CD8-positive, alpha-beta memory T cell (primary cell): ENCODE results near the gene USP35. TPM values are rescaled to one million over a fixed set of nuclear protein-coding genes. Genes with fewer than 3 reads are reported as not detected.

ENCODE experiments used
- CTCF ChIA-PET: fragments of 350-600 bp; sonication (Branson Sonifier 250); formaldehyde crosslinking; loops from one replicate; lab custom pipeline; 2021; ENCODE audit warnings: antibody characterized with exemption; lab: Charles Lee
- POLR2A ChIA-PET: fragments of 350-600 bp; sonication (Branson Sonifier 250); formaldehyde crosslinking; loops from one replicate; lab custom pipeline; 2021; ENCODE audit warnings: antibody characterized with exemption; lab: Charles Lee
- DNase-seq, 5 donors: peaks; one replicate each; pipeline versions ENCODE4 v3.0.0 to v3.0.0-alpha.2; 2020 to 2022; ENCODE audit warnings: mixed read lengths in 1 of 5
- H3K27ac ChIP-seq: one replicate; pipeline ENCODE4 v1.7.0; 2013; ENCODE audit warnings: low read depth, mild to moderate bottlenecking, low read length, moderate library complexity
- H3K27me3 ChIP-seq: 2 replicates; pipeline ENCODE4 v1.7.0; 2013; ENCODE audit warnings: low read length, mild to moderate bottlenecking; ENCODE audit not compliant: insufficient read depth, poor library complexity, severe bottlenecking
- H3K36me3 ChIP-seq: 2 replicates; pipeline ENCODE4 v1.7.0; 2013; ENCODE audit warnings: mild to moderate bottlenecking, low read length, moderate library complexity; ENCODE audit not compliant: insufficient read depth
- H3K4me1 ChIP-seq: 2 replicates; pipeline ENCODE4 v1.7.0; 2013; ENCODE audit warnings: mild to moderate bottlenecking, low read length, moderate library complexity; ENCODE audit not compliant: insufficient read depth
- H3K4me3 ChIP-seq: 2 replicates; pipeline ENCODE4 v1.7.0; 2013; ENCODE audit warnings: mild to moderate bottlenecking, low read length
- H3K9me3 ChIP-seq: 2 replicates; pipeline ENCODE4 v1.7.0; 2013; ENCODE audit warnings: mild to moderate bottlenecking, low read length
- H3K27ac Mint-ChIP-seq, 8 donors: one replicate each; pipeline ENCODE4 v1.8.0; 2020 to 2021; ENCODE audit warnings: mixed read lengths in 8 of 8, mild to moderate bottlenecking in 6 of 8, inconsistent platforms in 3 of 8, moderate library complexity in 3 of 8
- H3K27me3 Mint-ChIP-seq, 2 donors: one replicate each; pipeline ENCODE4 v1.8.0; 2020 to 2021; ENCODE audit warnings: mixed read lengths in 2 of 2, mild to moderate bottlenecking in 1 of 2, moderate library complexity in 1 of 2
- H3K36me3 Mint-ChIP-seq, 3 donors: one replicate each; pipeline ENCODE4 v1.8.0; 2020 to 2021; ENCODE audit warnings: mixed read lengths in 3 of 3, inconsistent platforms in 1 of 3, mild to moderate bottlenecking in 1 of 3
- H3K4me1 Mint-ChIP-seq, 3 donors: one replicate each; pipeline ENCODE4 v1.8.0; 2020 to 2021; ENCODE audit warnings: mixed read lengths in 3 of 3, inconsistent platforms in 1 of 3, mild to moderate bottlenecking in 1 of 3
- H3K4me3 Mint-ChIP-seq, 7 donors: one replicate each; pipeline ENCODE4 v1.8.0; 2020 to 2021; ENCODE audit warnings: mixed read lengths in 7 of 7, mild to moderate bottlenecking in 6 of 7, moderate library complexity in 4 of 7, inconsistent platforms in 2 of 7
- H3K9me3 Mint-ChIP-seq, 5 donors: one replicate each; pipeline ENCODE4 v1.8.0; 2020 to 2022; ENCODE audit warnings: mixed read lengths in 5 of 5, mild to moderate bottlenecking in 3 of 5, moderate library complexity in 2 of 5, inconsistent platforms in 1 of 5
- polyA plus RNA-seq: library from polyadenylated mRNA; unstranded; fragments of 300-500 nt; fragmentation: Illumina TruSeq; gene quantifications from one replicate; pipeline ENCODE4 v1.2.3, GENCODE V29; 2021
- total RNA-seq, 2 experiments: library from RNA; stranded (reverse); gene quantifications; one replicate each; pipeline ENCODE4 v1.2.3, GENCODE V29; 2021

USP35 gene
- total and polyA plus RNA-seq, 3 experiments from 2014 or later: 1.1 to 4.4 (median 4.4) TPM

DNA sequence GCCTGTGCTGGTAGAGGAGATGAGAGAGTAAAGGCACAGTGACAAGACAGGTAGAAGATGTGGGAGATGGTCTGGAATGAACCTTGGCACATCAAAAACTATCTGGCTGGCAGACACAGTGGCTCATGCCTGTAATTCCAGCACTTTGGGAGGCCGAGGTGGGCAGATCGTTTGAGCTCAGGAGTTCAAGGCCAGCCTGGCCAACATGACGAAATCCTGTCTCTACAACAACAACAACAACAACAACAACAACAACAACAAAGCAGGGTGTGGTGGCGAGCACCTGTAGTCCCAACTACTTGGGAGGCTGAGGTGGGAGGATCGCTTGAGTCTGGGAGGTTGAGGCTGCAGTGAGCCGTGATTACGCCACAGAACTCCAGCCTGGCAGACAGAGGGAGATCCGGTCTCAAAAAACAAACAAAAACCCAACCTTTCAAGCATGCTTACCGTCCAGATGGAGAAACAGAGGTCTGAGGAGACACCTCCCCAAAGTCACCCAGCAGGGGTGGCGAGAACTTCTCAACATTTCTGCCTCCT is 12.0 kb upstream of the USP35 start:
- peaks cover 0 to 11% (median 0%) of the 10 kb centered on the region in 3 donors for H3K4me1 Mint-ChIP-seq
- ChIA-PET POLR2A (interaction anchor here (0.7 kb wide), 1 partner anchor 37 kb away, joined by 3 read pairs; the partner anchor contains the start of gene ALG8), CTCF (no interaction called here)
- Histone ChIP-seq H3K9me3 (no peaks in the 10 kb centered on the region), H3K4me1 (no peaks in the 10 kb centered on the region), H3K4me3 (no peak overlapping the region), H3K27me3 (no peaks in the 10 kb centered on the region), H3K27ac (no peak overlapping the region), H3K36me3 (no peaks in the 10 kb centered on the region)
- DNase-seq: peak in 1 of 5 donors; percentile 7
- no peaks in the 10 kb centered on the region for H3K27me3 Mint-ChIP-seq
- no peaks in the 10 kb centered on the region for H3K9me3 Mint-ChIP-seq
- peaks cover 14 to 40% (median 23%) of the 10 kb centered on the region in 3 donors for H3K36me3 Mint-ChIP-seq
- peak overlapping the region in 3 of 8 donors; percentile 23 to 54 (median 25) for H3K27ac Mint-ChIP-seq
- no peak overlapping the region for H3K4me3 Mint-ChIP-seq

DNA sequence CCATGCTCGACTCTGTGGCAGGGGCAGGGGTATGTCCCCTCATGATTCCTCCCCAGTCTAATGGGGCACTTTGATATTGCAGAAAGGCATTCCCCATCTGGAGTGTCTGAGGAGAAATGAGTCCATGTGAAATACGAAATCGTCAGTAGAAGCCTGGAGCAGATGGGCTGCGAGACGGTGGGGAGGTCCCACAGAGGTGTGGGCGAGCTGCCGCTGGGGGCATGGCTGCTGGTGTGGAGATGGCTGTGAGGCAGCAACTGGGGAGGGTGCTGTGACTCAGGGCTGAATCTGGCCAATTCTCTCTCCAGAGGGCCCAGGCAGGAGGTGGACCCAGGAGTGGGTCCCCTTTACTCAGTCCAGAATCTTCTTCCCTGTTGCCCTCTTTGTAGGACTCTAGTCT is 11.5 kb upstream of the USP35 start:
- Mint-ChIP-seq H3K4me1 (peaks cover 0 to 11% (median 0%) of the 10 kb centered on the region in 3 donors), H3K4me3 (no peak overlapping the region), H3K27me3 (no peaks in the 10 kb centered on the region), H3K27ac (no peak overlapping the region), H3K36me3 (peaks cover 14 to 38% (median 23%) of the 10 kb centered on the region in 3 donors), H3K9me3 (no peaks in the 10 kb centered on the region)
- no peaks in the 10 kb centered on the region for H3K9me3 ChIP-seq
- no peaks in the 10 kb centered on the region for H3K36me3 ChIP-seq
- H3K4me1 ChIP-seq: no peaks in the 10 kb centered on the region
- no peak overlapping the region for H3K4me3 ChIP-seq
- CTCF ChIA-PET: no interaction called here
- H3K27me3 ChIP-seq: no peaks in the 10 kb centered on the region
- H3K27ac ChIP-seq: no peak overlapping the region
- DNase-seq: peak in 1 of 5 donors; percentile 32
- POLR2A ChIA-PET: no interaction called here

DNA sequence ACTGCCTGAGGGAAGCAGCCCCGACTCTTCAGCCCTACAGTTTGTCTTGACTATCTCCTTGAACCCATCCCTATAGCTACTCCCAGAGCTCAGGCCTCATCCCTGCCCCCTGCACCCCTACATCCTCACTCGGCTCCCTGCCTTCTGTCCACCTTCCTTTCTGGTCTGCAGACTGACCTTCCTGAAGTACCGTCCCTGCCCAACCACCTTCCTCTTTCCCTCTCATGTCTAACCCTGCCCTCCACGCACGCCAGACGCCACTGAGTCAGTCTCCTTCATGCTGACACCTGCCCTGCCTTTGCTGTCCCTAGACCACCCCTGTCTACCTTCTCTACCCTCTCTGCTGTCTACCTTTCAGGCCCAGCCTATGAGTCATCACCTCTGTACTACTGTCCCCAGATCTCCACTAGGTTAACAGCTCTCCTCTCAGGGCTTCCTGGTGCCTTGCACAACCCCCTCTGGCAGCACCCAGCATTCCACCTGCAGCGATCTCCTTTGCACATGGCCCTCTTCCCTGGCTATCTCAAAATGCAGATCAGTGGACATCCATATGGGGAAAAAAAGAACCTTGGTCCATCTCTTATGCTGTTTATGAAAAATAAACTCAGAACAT is 9.2 kb upstream of the USP35 start:
- Mint-ChIP-seq H3K27me3 (no peaks in the 10 kb centered on the region), H3K27ac (peak overlapping the region in 2 of 8 donors; percentile 13 to 48), H3K4me1 (peaks cover 0 to 11% (median 5%) of the 10 kb centered on the region in 3 donors), H3K9me3 (no peaks in the 10 kb centered on the region), H3K36me3 (peaks cover 6 to 20% (median 14%) of the 10 kb centered on the region in 3 donors), H3K4me3 (no peak overlapping the region)
- no peaks in the 10 kb centered on the region for H3K9me3 ChIP-seq
- H3K4me1 ChIP-seq: no peaks in the 10 kb centered on the region
- CTCF ChIA-PET: interaction anchor here (0.5 kb wide), 1 partner anchor 32 kb away, joined by 3 read pairs; no protein-coding TSS in a partner anchor
- H3K4me3 ChIP-seq: no peak overlapping the region
- DNase-seq: peak in 1 of 5 donors; percentile 35
- H3K27ac ChIP-seq: no peak overlapping the region
- POLR2A ChIA-PET: no interaction called here
- H3K27me3 ChIP-seq: no peaks in the 10 kb centered on the region
- H3K36me3 ChIP-seq: no peaks in the 10 kb centered on the region

DNA sequence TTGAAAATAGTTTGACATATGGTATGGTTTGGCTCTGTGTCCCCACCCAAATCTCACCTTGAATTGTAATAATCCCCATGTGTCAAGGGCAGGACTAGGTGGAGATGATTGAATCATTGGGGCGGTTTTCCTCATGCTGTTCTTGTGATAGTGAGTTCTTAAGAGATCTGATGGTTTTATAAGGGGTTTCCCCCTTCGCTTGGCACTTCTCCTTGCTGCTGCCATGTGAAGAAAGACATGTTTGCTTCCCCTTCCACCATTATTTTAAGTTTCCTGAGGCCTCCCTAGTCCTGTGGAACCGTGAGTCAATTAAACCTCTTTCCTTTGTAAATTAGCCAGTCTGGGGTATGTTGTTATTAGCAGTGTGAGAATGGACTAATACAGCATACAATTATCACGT is 8.0 kb upstream of the USP35 start:
- H3K9me3 ChIP-seq: no peaks in the 10 kb centered on the region
- Mint-ChIP-seq H3K4me1 (peaks cover 0 to 11% (median 5%) of the 10 kb centered on the region in 3 donors), H3K27ac (peak overlapping the region in 2 of 8 donors; percentile 4 to 73), H3K9me3 (no peaks in the 10 kb centered on the region), H3K4me3 (no peak overlapping the region), H3K36me3 (peaks cover 4 to 18% (median 14%) of the 10 kb centered on the region in 3 donors), H3K27me3 (no peaks in the 10 kb centered on the region)
- no peak overlapping the region for H3K4me3 ChIP-seq
- no peaks in the 10 kb centered on the region for H3K4me1 ChIP-seq
- H3K27me3 ChIP-seq: no peaks in the 10 kb centered on the region
- no peaks in the 10 kb centered on the region for H3K36me3 ChIP-seq
- no peak overlapping the region for H3K27ac ChIP-seq
- DNase-seq: peak in 1 of 5 donors; percentile 1
- POLR2A ChIA-PET: no interaction called here
- CTCF ChIA-PET: no interaction called here

DNA sequence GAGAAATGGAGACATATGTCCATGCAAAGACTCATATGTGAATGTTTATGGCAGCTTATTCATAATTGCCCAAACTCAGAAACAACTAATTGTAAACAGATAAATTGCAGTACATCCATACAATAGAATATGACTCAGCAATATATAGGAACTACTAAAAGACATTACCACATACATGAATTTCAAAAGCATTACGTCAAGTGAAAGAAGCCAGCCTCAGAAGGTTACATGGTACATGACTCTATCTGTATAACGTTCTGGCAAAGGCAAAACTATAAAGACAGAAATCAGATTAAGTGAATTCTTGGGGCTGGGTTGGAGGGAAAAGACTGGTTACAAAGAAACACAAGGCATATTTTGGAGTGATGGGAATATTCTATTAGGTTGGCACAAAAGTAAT is 7.5 kb upstream of the USP35 start:
- H3K9me3 ChIP-seq: no peaks in the 10 kb centered on the region
- H3K4me3 ChIP-seq: no peak overlapping the region
- ChIA-PET POLR2A (no interaction called here), CTCF (no interaction called here)
- no peak overlapping the region for H3K27ac ChIP-seq
- Mint-ChIP-seq H3K36me3 (peaks cover 2 to 18% (median 11%) of the 10 kb centered on the region in 3 donors), H3K4me3 (no peak overlapping the region), H3K9me3 (no peaks in the 10 kb centered on the region), H3K27ac (peak overlapping the region in 2 of 8 donors; percentile 4 to 38), H3K27me3 (no peaks in the 10 kb centered on the region), H3K4me1 (peaks cover 0 to 11% (median 5%) of the 10 kb centered on the region in 3 donors)
- no peaks in the 10 kb centered on the region for H3K27me3 ChIP-seq
- DNase-seq: no peak
- H3K36me3 ChIP-seq: no peaks in the 10 kb centered on the region
- H3K4me1 ChIP-seq: no peaks in the 10 kb centered on the region

DNA sequence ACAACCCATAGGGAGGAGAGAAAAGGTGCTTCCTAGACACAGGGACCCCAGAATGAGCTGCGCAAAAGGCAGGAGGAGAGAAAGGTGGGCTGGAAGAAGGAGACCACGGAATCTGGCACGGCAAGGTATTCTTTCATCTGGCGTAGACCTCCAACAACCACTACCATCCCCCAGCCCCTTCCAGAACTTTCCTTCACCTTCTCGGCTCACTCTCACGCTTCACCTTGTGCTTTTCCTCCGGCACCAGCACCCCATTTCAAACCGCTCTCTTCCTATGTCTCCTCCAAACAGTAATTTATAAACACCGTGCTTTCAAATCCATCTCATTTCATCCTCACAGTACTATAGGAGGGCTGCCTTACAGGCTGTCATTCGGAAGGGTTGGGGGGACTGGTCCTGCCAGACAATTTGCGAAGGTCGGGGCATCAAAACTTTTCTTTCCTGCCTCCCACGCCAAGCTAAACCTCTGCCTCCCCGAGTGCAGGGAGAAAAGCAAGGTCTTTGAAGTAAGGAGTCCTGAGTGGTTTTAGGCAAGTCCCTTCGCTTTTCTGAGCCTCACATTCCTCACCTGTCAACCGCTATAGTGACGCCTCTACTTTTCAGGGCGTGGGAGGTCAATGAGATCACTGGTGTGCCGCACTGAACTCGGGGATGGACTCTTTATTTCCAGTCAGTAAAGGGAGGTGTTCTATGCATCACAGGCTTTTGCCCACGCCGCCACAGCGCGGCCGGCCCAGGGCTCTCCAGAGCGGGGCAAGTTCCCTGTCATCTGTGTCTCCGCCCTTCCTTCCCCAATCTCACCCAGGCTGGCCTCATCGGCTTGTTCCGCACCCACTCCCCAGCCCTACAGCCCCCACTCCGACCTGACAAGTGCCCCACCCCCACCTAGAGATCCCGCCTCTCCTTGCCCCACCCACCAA is 1.1 kb upstream of the USP35 start:
- Mint-ChIP-seq H3K27me3 (peaks cover 0 to 1% of the 10 kb centered on the region in 2 donors), H3K9me3 (no peaks in the 10 kb centered on the region), H3K36me3 (peaks cover 0 to 13% (median 0%) of the 10 kb centered on the region in 3 donors), H3K4me1 (peaks cover 32 to 59% (median 45%) of the 10 kb centered on the region in 3 donors), H3K4me3 (peak overlapping the region; percentile 96 to 100 (median 99)), H3K27ac (peak overlapping the region; percentile 85 to 100 (median 98))
- ChIA-PET CTCF (interaction anchor here (1.0 to 2.1 kb wide), 4 partner anchors 13 to 193 kb away, joined by 3 to 6 read pairs (median 4); partner anchors contain the start of gene INTS4), POLR2A (interaction anchor here (1.1 to 3.4 kb wide), 4 partner anchors 15 to 193 kb away, joined by 3 to 12 read pairs (median 6); partner anchors contain the start of genes ALG8 and INTS4)
- Histone ChIP-seq H3K27me3 (no peaks in the 10 kb centered on the region), H3K9me3 (no peaks in the 10 kb centered on the region), H3K4me3 (peak overlapping the region; percentile 97), H3K27ac (peak overlapping the region; percentile 72), H3K36me3 (no peaks in the 10 kb centered on the region), H3K4me1 (peaks cover 35% of the 10 kb centered on the region)
- peak in 3 of 5 donors; percentile 69 to 78 (median 70) for DNase-seq

DNA sequence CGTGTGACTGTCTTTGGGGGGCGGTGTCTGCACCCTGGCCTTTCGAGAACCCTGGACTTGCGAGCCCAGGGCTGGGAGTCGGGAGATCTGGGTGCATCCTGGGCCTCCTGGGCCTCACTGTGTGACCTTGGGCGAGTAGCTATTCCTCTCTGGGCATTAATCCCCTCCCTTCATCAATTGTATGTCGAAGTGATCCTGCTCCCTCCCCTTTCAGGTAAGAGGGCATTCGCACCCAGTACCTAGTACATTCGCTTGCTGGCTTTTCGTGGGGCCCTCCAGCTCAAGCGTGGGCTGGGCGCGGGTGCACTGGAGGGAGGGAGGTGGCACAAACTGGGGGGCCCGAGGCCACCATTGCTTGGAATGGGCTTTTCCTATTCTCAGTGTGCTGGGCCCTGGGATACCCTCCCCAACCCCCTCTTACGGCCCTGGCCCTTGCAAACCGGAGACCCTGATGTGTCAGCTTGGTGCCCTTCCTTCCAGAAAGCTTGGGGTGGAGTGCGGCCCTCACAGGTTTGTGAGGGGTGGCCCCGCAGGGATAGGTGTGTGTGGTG is 530 bp downstream of the USP35 start:
- H3K27me3 Mint-ChIP-seq: peaks cover 0 to 1% of the 10 kb centered on the region in 2 donors
- no peaks in the 10 kb centered on the region for H3K27me3 ChIP-seq
- H3K36me3 ChIP-seq: no peaks in the 10 kb centered on the region
- H3K27ac ChIP-seq: no peak overlapping the region
- H3K9me3 Mint-ChIP-seq: no peaks in the 10 kb centered on the region
- H3K4me3 ChIP-seq: peak overlapping the region; percentile 97
- ChIA-PET POLR2A (interaction anchor here (1.1 to 3.4 kb wide), 3 partner anchors 13 to 50 kb away, joined by 3 to 12 read pairs (median 7); partner anchors contain the start of gene ALG8), CTCF (interaction anchor here (1.0 to 2.1 kb wide), 4 partner anchors 12 to 111 kb away, joined by 3 to 5 read pairs (median 4); no protein-coding TSS in a partner anchor)
- H3K27ac Mint-ChIP-seq: peak overlapping the region; percentile 55 to 100 (median 88)
- H3K4me1 ChIP-seq: peaks cover 38% of the 10 kb centered on the region
- no peaks in the 10 kb centered on the region for H3K9me3 ChIP-seq
- H3K36me3 Mint-ChIP-seq: peaks cover 0 to 10% (median 0%) of the 10 kb centered on the region in 3 donors
- peak in 1 of 5 donors; percentile 39 for DNase-seq
- peaks cover 37 to 69% (median 57%) of the 10 kb centered on the region in 3 donors for H3K4me1 Mint-ChIP-seq
- H3K4me3 Mint-ChIP-seq: peak overlapping the region; percentile 96 to 100 (median 99)
